Measurements from ENCODE around the gene ATG2A.

The ATG2A gene

DNA sequence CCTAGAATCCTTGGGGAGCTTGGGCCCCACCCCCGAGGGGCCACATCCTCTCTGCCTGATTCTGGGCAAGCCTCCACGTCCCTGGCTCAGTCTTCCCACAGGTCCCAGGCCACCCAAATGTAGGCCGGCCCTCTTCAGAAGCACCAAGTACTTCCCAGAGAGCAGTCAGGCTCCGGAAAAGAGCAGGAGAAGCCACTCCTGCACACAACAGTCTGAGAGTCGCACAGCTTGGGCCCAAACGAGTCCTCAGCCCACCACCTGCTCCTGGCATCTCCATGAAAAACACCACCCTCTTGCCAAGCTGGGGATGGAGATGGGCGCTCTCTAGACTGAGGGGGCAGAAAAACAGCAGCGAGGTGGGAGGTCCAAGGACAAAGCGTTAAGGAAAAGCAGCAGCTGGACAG, 54.0 kb downstream of the ATG2A start:
- H2AK5ac ChIP-seq (ENCODE audit: low read length) = peak overlapping the region; percentile 32
- H3K36me3 ChIP-seq (ENCODE audit: control insufficient read depth in 1 of 2, insufficient read depth in 2 of 2, low read length in 2 of 2) = peaks cover 22 to 32% of the 10 kb centered on the region in 2 experiments
- no peak overlapping the region for H2BK12ac ChIP-seq (ENCODE audit: low read length)
- H3K14ac ChIP-seq (ENCODE audit: low read length) = no peak overlapping the region
- H4K12ac ChIP-seq (ENCODE audit: low read depth, low read length) = no peak overlapping the region
- H4K8ac ChIP-seq (ENCODE audit: low read depth, low read length) = no peak overlapping the region
- DNase-seq = no peak
- WGBS (ENCODE audit: extremely low coverage, insufficient coverage, insufficient read length) = no CpG with 5 or more reads among the region's 9 CpGs
- no peaks in the 10 kb centered on the region for H3K27me3 ChIP-seq (ENCODE audit: insufficient read depth, low read length)
- H2BK120ac ChIP-seq (ENCODE audit: insufficient read depth, low read length, poor library complexity) = no peak overlapping the region
- H3K4me3 ChIP-seq (ENCODE audit: low read depth, low read length) = no peak overlapping the region
- H3K18ac ChIP-seq (ENCODE audit: low read length) = peak overlapping the region; percentile 19
- no peak overlapping the region for H3K4ac ChIP-seq (ENCODE audit: low read depth, low read length)
- H3K79me1 ChIP-seq (ENCODE audit: low read length) = peaks cover 18% of the 10 kb centered on the region
- H3K27ac ChIP-seq (ENCODE audit: low read depth, low read length) = no peak overlapping the region
- no peaks in the 10 kb centered on the region for H3K9me3 ChIP-seq (ENCODE audit: insufficient read depth, low read depth, low read length)
- H2AFZ ChIP-seq (ENCODE audit: insufficient read depth, low read length, poor library complexity) = peak overlapping the region; percentile 17
- H3K9ac ChIP-seq (ENCODE audit: low read length) = no peak overlapping the region
- H3K79me2 ChIP-seq (ENCODE audit: control insufficient read depth, insufficient read depth, low read length, poor library complexity) = peaks cover 16% of the 10 kb centered on the region
- H3K4me1 ChIP-seq (ENCODE audit: control insufficient read depth in 1 of 2, insufficient read depth in 2 of 2, low read length in 2 of 2) = peaks cover 23 to 25% of the 10 kb centered on the region in 2 experiments
- no peak overlapping the region for H3K4me2 ChIP-seq (ENCODE audit: low read length)
- H4K91ac ChIP-seq (ENCODE audit: low read depth, low read length) = peak overlapping the region; percentile 28
- no peak overlapping the region for H2BK5ac ChIP-seq (ENCODE audit: low read depth, low read length, poor library complexity)
- H3K23ac ChIP-seq (ENCODE audit: low read length) = no peak overlapping the region

DNA sequence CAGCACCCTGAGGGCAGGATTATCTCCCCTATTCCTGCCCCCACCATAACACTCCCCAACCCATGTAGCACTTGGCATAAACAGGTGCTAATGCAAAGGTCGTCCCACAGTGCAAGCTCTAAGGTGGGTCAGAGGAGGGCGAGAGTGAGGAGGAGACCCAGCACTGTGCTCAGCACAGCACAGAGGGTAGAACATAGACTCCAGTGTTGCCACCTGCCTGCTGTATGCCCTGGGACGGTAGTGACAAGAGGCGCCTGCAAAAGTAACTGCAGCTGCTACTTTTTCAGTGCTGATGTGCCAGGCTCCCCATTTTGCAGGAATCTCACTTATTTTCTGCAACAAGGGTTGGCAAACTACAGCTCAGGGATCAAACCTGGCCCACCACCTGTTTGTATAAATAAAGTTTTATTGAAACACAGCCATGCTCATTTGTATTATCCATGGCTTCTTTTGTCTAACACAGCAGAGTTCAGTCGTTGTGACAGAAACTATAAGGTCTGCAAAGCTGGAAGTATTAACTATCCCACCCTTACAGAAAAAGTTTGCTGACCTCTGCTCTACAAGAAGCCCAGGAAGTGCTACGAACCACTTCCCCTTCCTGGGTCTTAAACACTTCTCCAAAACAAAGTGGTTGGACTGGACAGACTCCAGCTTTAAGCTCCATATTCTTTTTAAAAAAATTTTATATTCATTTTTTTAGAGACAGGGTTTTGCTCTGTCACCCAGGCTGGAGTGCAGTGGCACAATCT, 55.6 kb downstream of the ATG2A start:
- Histone ChIP-seq H3K9me3 (ENCODE audit: insufficient read depth, low read depth, low read length) (peaks cover under 1% of the 10 kb centered on the region), H3K18ac (ENCODE audit: low read length) (no peak overlapping the region), H3K23ac (ENCODE audit: low read length) (no peak overlapping the region), H3K9ac (ENCODE audit: low read length) (no peak overlapping the region), H2BK12ac (ENCODE audit: low read length) (no peak overlapping the region), H3K4me3 (ENCODE audit: low read depth, low read length) (no peak overlapping the region), H3K79me2 (ENCODE audit: control insufficient read depth, insufficient read depth, low read length, poor library complexity) (peaks cover 16% of the 10 kb centered on the region), H3K14ac (ENCODE audit: low read length) (no peak overlapping the region), H4K91ac (ENCODE audit: low read depth, low read length) (no peak overlapping the region), H3K4me1 (ENCODE audit: control insufficient read depth in 1 of 2, insufficient read depth in 2 of 2, low read length in 2 of 2) (peaks cover 25 to 27% of the 10 kb centered on the region in 2 experiments), H3K36me3 (ENCODE audit: control insufficient read depth in 1 of 2, insufficient read depth in 2 of 2, low read length in 2 of 2) (peaks cover 26 to 31% of the 10 kb centered on the region in 2 experiments), H2AK5ac (ENCODE audit: low read length) (no peak overlapping the region), H4K12ac (ENCODE audit: low read depth, low read length) (no peak overlapping the region), H3K27me3 (ENCODE audit: insufficient read depth, low read length) (no peaks in the 10 kb centered on the region), H3K79me1 (ENCODE audit: low read length) (peaks cover 17% of the 10 kb centered on the region), H2BK5ac (ENCODE audit: low read depth, low read length, poor library complexity) (no peak overlapping the region), H3K27ac (ENCODE audit: low read depth, low read length) (no peak overlapping the region), H4K8ac (ENCODE audit: low read depth, low read length) (no peak overlapping the region), H2AFZ (ENCODE audit: insufficient read depth, low read length, poor library complexity) (no peak overlapping the region), H3K4ac (ENCODE audit: low read depth, low read length) (no peak overlapping the region), H3K4me2 (ENCODE audit: low read length) (no peak overlapping the region), H2BK120ac (ENCODE audit: insufficient read depth, low read length, poor library complexity) (no peak overlapping the region)
- WGBS (ENCODE audit: extremely low coverage, insufficient coverage, insufficient read length) = no CpG with 5 or more reads among the region's 6 CpGs
- DNase-seq = no peak

DNA sequence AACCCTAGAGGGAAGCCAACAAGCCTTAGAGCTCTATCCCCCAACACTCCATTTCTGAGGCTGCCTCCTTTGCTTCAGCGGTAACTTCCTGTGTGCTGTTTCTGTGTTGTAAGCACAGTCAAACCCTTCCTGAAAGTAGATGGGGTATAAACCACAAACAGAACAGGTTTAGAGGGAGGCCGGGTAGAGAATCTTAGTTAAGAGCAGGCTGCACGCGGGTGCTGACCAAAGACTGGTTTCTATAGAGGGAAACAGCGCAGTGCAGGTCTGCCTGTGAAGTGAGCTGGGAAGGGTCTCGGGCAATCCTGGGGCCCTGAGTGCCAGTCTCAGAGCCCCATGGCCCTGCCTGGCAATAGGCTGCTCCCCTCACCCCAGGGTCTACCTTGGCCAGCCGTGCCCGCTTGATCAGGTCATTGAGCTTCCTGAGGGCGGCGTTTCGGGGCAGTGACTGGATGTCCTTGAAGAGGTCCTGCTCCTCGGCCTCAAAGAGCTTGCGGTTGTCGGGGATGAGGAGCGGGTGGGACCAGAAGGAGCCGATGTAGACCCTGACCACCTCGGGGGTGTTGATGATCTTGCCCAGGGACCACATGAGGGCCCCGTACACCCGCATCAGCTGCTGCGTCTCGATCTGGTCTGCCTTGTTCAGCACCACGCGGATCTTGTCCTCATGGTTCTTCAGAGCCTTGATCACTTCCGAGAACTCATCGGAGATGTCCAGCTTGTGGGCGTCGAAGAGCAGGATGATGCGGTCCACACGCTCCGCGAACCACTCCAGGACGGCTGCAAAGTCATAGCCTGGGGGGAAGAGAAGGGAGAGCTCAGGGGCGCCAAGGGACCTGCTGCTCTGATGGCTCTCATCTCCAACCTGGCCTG, 57.2 kb downstream of the ATG2A start:
- Histone ChIP-seq H3K23ac (ENCODE audit: low read length) (no peak overlapping the region), H4K8ac (ENCODE audit: low read depth, low read length) (no peak overlapping the region), H3K79me1 (ENCODE audit: low read length) (peaks cover 19% of the 10 kb centered on the region), H2AK5ac (ENCODE audit: low read length) (no peak overlapping the region), H3K14ac (ENCODE audit: low read length) (no peak overlapping the region), H3K18ac (ENCODE audit: low read length) (no peak overlapping the region), H3K4me3 (ENCODE audit: low read depth, low read length) (no peak overlapping the region), H3K27me3 (ENCODE audit: insufficient read depth, low read length) (no peaks in the 10 kb centered on the region), H3K9ac (ENCODE audit: low read length) (no peak overlapping the region), H3K9me3 (ENCODE audit: insufficient read depth, low read depth, low read length) (peaks cover 2% of the 10 kb centered on the region), H3K4me1 (ENCODE audit: control insufficient read depth in 1 of 2, insufficient read depth in 2 of 2, low read length in 2 of 2) (peaks cover 30 to 37% of the 10 kb centered on the region in 2 experiments), H4K12ac (ENCODE audit: low read depth, low read length) (no peak overlapping the region), H2AFZ (ENCODE audit: insufficient read depth, low read length, poor library complexity) (no peak overlapping the region), H2BK120ac (ENCODE audit: insufficient read depth, low read length, poor library complexity) (no peak overlapping the region), H2BK12ac (ENCODE audit: low read length) (no peak overlapping the region), H2BK5ac (ENCODE audit: low read depth, low read length, poor library complexity) (no peak overlapping the region), H3K4ac (ENCODE audit: low read depth, low read length) (no peak overlapping the region), H3K36me3 (ENCODE audit: control insufficient read depth in 1 of 2, insufficient read depth in 2 of 2, low read length in 2 of 2) (peaks cover 31 to 37% of the 10 kb centered on the region in 2 experiments), H3K79me2 (ENCODE audit: control insufficient read depth, insufficient read depth, low read length, poor library complexity) (peaks cover 12% of the 10 kb centered on the region), H4K91ac (ENCODE audit: low read depth, low read length) (no peak overlapping the region), H3K4me2 (ENCODE audit: low read length) (no peak overlapping the region), H3K27ac (ENCODE audit: low read depth, low read length) (no peak overlapping the region)
- no peak for DNase-seq
- no CpG with 5 or more reads among the region's 33 CpGs for WGBS (ENCODE audit: extremely low coverage, insufficient coverage, insufficient read length)

DNA sequence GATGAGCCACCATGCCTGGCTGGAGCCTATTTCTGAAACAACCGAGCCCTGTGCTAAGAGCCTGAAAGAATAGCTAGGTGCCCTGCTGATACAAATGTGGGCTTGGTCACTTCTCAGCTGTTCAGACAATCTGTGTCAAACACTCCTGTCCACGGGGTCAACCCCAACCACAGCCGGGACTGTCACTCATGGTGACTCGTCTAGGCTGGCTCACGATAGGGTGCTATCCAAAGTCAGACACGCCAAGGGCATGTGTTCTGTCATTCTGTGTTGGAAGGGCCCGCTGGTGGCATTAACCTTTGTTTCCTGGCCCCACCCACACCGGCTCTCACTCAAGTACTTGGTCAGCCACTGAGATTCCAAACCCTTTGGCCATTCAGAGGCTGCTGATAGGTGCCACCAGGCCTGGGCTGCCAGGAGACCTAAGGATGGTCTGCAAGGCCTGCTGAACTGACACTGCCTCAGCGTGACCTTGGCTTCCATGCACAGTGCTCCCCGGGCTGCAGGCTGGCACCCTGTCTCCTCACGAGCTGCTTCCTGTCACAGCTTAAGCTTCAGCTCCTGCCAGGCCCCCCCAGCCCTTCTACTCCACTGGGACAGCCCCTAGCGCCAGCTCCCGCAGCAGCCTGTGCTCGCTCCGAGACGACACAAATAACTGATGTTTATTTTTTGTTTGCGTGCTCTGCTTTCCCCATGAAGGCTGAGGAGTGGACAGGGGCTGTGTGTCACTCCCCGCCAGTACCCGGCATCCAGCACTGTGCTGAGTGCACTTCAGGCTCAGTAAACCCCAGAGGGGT, 58.3 kb downstream of the ATG2A start:
- no peak for DNase-seq
- Histone ChIP-seq H2BK120ac (ENCODE audit: insufficient read depth, low read length, poor library complexity) (no peak overlapping the region), H2BK5ac (ENCODE audit: low read depth, low read length, poor library complexity) (no peak overlapping the region), H3K9ac (ENCODE audit: low read length) (no peak overlapping the region), H3K14ac (ENCODE audit: low read length) (no peak overlapping the region), H3K4me1 (ENCODE audit: control insufficient read depth in 1 of 2, insufficient read depth in 2 of 2, low read length in 2 of 2) (peaks cover 25 to 29% of the 10 kb centered on the region in 2 experiments), H3K79me2 (ENCODE audit: control insufficient read depth, insufficient read depth, low read length, poor library complexity) (peaks cover 7% of the 10 kb centered on the region), H3K9me3 (ENCODE audit: insufficient read depth, low read depth, low read length) (peaks cover 2% of the 10 kb centered on the region), H2BK12ac (ENCODE audit: low read length) (no peak overlapping the region), H3K27me3 (ENCODE audit: insufficient read depth, low read length) (no peaks in the 10 kb centered on the region), H3K36me3 (ENCODE audit: control insufficient read depth in 1 of 2, insufficient read depth in 2 of 2, low read length in 2 of 2) (peaks cover 42 to 43% of the 10 kb centered on the region in 2 experiments), H3K4ac (ENCODE audit: low read depth, low read length) (no peak overlapping the region), H3K4me2 (ENCODE audit: low read length) (no peak overlapping the region), H4K12ac (ENCODE audit: low read depth, low read length) (no peak overlapping the region), H3K23ac (ENCODE audit: low read length) (no peak overlapping the region), H3K79me1 (ENCODE audit: low read length) (peaks cover 15% of the 10 kb centered on the region), H2AK5ac (ENCODE audit: low read length) (no peak overlapping the region), H3K27ac (ENCODE audit: low read depth, low read length) (no peak overlapping the region), H3K4me3 (ENCODE audit: low read depth, low read length) (no peak overlapping the region), H2AFZ (ENCODE audit: insufficient read depth, low read length, poor library complexity) (no peak overlapping the region), H4K8ac (ENCODE audit: low read depth, low read length) (no peak overlapping the region), H4K91ac (ENCODE audit: low read depth, low read length) (no peak overlapping the region), H3K18ac (ENCODE audit: low read length) (no peak overlapping the region)
- WGBS (ENCODE audit: extremely low coverage, insufficient coverage, insufficient read length) = no CpG with 5 or more reads among the region's 19 CpGs
